ENCODE data around the gene TM6SF1. TPM values are rescaled to one million over a fixed set of nuclear protein-coding genes. Genes with fewer than 3 reads are reported as not detected.

The TM6SF1 gene
- polyA plus RNA-seq, 1 donor from 2014 or later = 0.16 TPM

DNA sequence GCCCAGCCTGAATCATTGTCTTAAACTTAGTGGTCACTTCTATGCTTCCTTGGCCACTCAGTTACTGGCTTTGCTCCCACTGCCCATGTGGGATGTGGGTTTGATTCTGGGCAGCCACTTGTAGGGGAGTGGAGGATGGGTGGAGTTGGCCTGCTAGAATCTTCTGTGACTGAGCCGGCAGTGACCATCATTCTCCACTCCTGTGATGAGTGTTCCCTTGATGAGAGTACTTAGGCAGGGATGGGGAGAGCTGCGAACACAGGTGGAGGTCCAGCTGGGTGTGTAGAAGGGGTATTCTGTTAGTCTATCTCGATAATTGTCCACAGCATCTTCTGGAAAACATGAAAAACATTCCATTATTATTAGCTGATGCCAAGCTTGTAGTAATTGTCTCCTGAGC, 8.0 kb downstream of the TM6SF1 start:
- Histone ChIP-seq H3K9ac (ENCODE audit: low read length) (no peak overlapping the region), H3K27ac (ENCODE audit: low read length) (no peak overlapping the region), H3K9me2 (ENCODE audit: insufficient read depth, low read length) (no peaks in the 10 kb centered on the region), H3K27me3 (ENCODE audit: insufficient read depth, low read depth, low read length) (no peaks in the 10 kb centered on the region), H3K4me3 (ENCODE audit: low read length) (no peak overlapping the region), H3K79me2 (replicated peaks; ENCODE audit: insufficient read depth, low read length) (no peaks in the 10 kb centered on the region), H3F3A (ENCODE audit: insufficient read depth, low read length, poor library complexity, severe bottlenecking) (no peaks in the 10 kb centered on the region), H3K4me2 (ENCODE audit: low read length) (no peak overlapping the region), H2AFZ (ENCODE audit: low read depth, low read length) (no peak overlapping the region), H4K20me1 (ENCODE audit: insufficient read depth) (no peaks in the 10 kb centered on the region), H3K36me3 (ENCODE audit: insufficient read depth, low read length) (no peaks in the 10 kb centered on the region), H3K9me3 (ENCODE audit: low read length) (no peaks in the 10 kb centered on the region)
- no peak for TF ChIP-seq MXI1 (conservative IDR thresholded peaks at IDR 0.05; ENCODE audit: poor library complexity, severe bottlenecking)
- TF ChIP-seq EP300 (conservative IDR thresholded peaks at IDR 0.05; ENCODE audit: poor library complexity, severe bottlenecking) = no peak
- TF ChIP-seq TAF1 (IDR thresholded peaks at IDR 0.05; ENCODE audit: low read depth) = no peak
- TF ChIP-seq SMC3 (conservative IDR thresholded peaks at IDR 0.05; ENCODE audit: poor library complexity) = no peak
- TF ChIP-seq, protein P1, sequence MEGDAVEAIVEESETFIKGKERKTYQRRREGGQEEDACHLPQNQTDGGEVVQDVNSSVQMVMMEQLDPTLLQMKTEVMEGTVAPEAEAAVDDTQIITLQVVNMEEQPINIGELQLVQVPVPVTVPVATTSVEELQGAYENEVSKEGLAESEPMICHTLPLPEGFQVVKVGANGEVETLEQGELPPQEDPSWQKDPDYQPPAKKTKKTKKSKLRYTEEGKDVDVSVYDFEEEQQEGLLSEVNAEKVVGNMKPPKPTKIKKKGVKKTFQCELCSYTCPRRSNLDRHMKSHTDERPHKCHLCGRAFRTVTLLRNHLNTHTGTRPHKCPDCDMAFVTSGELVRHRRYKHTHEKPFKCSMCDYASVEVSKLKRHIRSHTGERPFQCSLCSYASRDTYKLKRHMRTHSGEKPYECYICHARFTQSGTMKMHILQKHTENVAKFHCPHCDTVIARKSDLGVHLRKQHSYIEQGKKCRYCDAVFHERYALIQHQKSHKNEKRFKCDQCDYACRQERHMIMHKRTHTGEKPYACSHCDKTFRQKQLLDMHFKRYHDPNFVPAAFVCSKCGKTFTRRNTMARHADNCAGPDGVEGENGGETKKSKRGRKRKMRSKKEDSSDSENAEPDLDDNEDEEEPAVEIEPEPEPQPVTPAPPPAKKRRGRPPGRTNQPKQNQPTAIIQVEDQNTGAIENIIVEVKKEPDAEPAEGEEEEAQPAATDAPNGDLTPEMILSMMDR (IDR thresholded peaks at IDR 0.05; ENCODE audit: poor library complexity, severe bottlenecking) = no peak
- no peak for TF ChIP-seq EZH2 (IDR thresholded peaks at IDR 0.05; ENCODE audit: borderline replicate concordance, insufficient read depth, low read length, poor library complexity, severe bottlenecking)
- TF ChIP-seq RAD21 (conservative IDR thresholded peaks at IDR 0.05) = no peak
- no peak for TF ChIP-seq POLR2AphosphoS5 (IDR thresholded peaks at IDR 0.05)
- TF ChIP-seq, protein P2, sequence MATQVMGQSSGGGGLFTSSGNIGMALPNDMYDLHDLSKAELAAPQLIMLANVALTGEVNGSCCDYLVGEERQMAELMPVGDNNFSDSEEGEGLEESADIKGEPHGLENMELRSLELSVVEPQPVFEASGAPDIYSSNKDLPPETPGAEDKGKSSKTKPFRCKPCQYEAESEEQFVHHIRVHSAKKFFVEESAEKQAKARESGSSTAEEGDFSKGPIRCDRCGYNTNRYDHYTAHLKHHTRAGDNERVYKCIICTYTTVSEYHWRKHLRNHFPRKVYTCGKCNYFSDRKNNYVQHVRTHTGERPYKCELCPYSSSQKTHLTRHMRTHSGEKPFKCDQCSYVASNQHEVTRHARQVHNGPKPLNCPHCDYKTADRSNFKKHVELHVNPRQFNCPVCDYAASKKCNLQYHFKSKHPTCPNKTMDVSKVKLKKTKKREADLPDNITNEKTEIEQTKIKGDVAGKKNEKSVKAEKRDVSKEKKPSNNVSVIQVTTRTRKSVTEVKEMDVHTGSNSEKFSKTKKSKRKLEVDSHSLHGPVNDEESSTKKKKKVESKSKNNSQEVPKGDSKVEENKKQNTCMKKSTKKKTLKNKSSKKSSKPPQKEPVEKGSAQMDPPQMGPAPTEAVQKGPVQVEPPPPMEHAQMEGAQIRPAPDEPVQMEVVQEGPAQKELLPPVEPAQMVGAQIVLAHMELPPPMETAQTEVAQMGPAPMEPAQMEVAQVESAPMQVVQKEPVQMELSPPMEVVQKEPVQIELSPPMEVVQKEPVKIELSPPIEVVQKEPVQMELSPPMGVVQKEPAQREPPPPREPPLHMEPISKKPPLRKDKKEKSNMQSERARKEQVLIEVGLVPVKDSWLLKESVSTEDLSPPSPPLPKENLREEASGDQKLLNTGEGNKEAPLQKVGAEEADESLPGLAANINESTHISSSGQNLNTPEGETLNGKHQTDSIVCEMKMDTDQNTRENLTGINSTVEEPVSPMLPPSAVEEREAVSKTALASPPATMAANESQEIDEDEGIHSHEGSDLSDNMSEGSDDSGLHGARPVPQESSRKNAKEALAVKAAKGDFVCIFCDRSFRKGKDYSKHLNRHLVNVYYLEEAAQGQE (IDR thresholded peaks at IDR 0.05; ENCODE audit: borderline replicate concordance) = no peak

DNA sequence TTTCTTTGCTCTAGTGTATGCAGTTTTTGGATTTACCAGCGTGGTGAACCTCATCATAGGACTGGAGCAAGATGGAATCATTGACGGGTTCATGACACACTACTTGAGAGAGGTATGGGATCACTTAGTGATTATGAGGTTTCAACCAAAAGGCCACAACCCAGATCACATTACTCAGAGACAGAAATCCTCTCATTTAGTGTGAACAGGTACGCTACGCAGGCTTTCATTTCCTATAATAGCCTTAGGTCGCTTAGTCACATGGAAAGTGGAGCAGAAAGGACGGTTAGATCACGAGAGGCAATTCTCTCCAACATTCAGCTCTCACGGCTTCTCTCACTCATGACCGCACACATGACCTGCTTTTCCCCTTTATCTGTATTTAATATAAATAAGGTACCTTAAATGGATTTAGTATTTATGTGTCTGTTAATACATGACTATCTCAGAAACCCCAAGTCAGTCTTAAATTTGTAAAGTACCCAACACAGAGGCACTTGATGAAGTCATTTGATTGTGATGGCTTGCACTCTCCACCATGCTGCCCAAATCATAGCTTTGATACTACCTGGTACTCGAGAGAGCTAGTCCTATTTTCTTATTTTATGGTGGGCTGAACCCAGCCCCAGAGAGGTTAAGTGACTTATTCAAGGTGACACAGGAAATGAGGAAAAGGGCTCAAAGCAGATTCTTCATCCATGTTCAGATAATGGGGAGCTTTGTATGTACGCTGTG, 8.6 kb downstream of the TM6SF1 start:
- no peak overlapping the region for H3K27ac ChIP-seq (ENCODE audit: low read length)
- no peaks in the 10 kb centered on the region for H3K27me3 ChIP-seq (ENCODE audit: insufficient read depth, low read depth, low read length)
- H3K36me3 ChIP-seq (ENCODE audit: insufficient read depth, low read length) = no peaks in the 10 kb centered on the region
- no peak overlapping the region for H3K4me3 ChIP-seq (ENCODE audit: low read length)
- H3K9me2 ChIP-seq (ENCODE audit: insufficient read depth, low read length) = no peaks in the 10 kb centered on the region
- no peak for TF ChIP-seq RAD21 (conservative IDR thresholded peaks at IDR 0.05)
- TF ChIP-seq, protein P1 (IDR thresholded peaks at IDR 0.05; ENCODE audit: poor library complexity, severe bottlenecking) = no peak
- TF ChIP-seq SMC3 (conservative IDR thresholded peaks at IDR 0.05; ENCODE audit: poor library complexity) = no peak
- no peak for TF ChIP-seq EZH2 (IDR thresholded peaks at IDR 0.05; ENCODE audit: borderline replicate concordance, insufficient read depth, low read length, poor library complexity, severe bottlenecking)
- TF ChIP-seq EP300 (conservative IDR thresholded peaks at IDR 0.05; ENCODE audit: poor library complexity, severe bottlenecking) = no peak
- TF ChIP-seq TAF1 (IDR thresholded peaks at IDR 0.05; ENCODE audit: low read depth) = no peak
- TF ChIP-seq POLR2AphosphoS5 (IDR thresholded peaks at IDR 0.05) = no peak
- no peak for TF ChIP-seq MXI1 (conservative IDR thresholded peaks at IDR 0.05; ENCODE audit: poor library complexity, severe bottlenecking)
- TF ChIP-seq, protein P2 (IDR thresholded peaks at IDR 0.05; ENCODE audit: borderline replicate concordance) = no peak
- H3F3A ChIP-seq (ENCODE audit: insufficient read depth, low read length, poor library complexity, severe bottlenecking) = no peaks in the 10 kb centered on the region
- H3K9me3 ChIP-seq (ENCODE audit: low read length) = no peaks in the 10 kb centered on the region
- no peak overlapping the region for H2AFZ ChIP-seq (ENCODE audit: low read depth, low read length)
- no peaks in the 10 kb centered on the region for H4K20me1 ChIP-seq (ENCODE audit: insufficient read depth)
- H3K4me2 ChIP-seq (ENCODE audit: low read length) = no peak overlapping the region
- H3K79me2 ChIP-seq (replicated peaks; ENCODE audit: insufficient read depth, low read length) = no peaks in the 10 kb centered on the region
- no peak overlapping the region for H3K9ac ChIP-seq (ENCODE audit: low read length)
